Omental fat pad (tissue), 4 donors: ENCODE data around the gene EED. TPM values are rescaled to one million over a fixed set of nuclear protein-coding genes. Genes with fewer than 3 reads are reported as not detected.

Experiments used
- ATAC-seq: fragments of 150-250 bp; one replicate; pipeline ENCODE4 v1.9.1; 2016; ENCODE audit warnings: mild to moderate bottlenecking, moderate library complexity; ENCODE audit not compliant: low FRiP score
- DNase-seq: peaks from one replicate; pipeline ENCODE4 v3.0.0-alpha.2; 2019; ENCODE audit warnings: low spot score
- total RNA-seq, 4 donors: library from RNA; depleted of rRNA; stranded (reverse); fragments of >200 nt; gene quantifications; one replicate each; pipeline ENCODE4 v1.1.0, GENCODE V29; 2016
- TF ChIP-seq, protein P1 (sequence below), 3 donors: fragments of 450-650 bp; IDR thresholded peaks; one replicate each; pipeline ENCODE4 v1.5.1; 2016 to 2017; ENCODE audit warnings: antibody characterized with exemption in 3 of 3, mild to moderate bottlenecking in 3 of 3, moderate library complexity in 2 of 3

EED gene
- total RNA-seq, 4 donors from 2014 or later, result 13.2 to 29.6 (median 18.9) TPM

DNA sequence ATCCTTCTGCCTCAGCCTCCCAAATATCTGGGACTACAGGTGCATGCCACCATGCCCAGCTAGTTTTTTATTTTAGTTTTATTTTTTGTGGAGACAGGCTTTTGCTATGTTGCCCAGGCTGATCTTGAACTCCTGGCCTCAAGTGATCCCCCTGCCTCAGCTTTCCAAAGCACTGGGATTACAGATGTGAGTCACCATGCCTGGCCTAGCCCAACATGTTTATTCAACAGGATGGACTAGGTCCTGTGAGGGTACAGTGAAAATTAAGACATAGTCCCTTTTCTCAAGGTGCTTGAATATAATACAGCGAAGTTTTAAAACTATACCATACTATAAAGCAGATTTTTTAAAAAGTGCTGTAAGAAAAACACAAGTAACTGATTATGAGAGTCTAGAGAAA is 45.2 kb upstream of the EED start:
- TF ChIP-seq, protein P1, sequence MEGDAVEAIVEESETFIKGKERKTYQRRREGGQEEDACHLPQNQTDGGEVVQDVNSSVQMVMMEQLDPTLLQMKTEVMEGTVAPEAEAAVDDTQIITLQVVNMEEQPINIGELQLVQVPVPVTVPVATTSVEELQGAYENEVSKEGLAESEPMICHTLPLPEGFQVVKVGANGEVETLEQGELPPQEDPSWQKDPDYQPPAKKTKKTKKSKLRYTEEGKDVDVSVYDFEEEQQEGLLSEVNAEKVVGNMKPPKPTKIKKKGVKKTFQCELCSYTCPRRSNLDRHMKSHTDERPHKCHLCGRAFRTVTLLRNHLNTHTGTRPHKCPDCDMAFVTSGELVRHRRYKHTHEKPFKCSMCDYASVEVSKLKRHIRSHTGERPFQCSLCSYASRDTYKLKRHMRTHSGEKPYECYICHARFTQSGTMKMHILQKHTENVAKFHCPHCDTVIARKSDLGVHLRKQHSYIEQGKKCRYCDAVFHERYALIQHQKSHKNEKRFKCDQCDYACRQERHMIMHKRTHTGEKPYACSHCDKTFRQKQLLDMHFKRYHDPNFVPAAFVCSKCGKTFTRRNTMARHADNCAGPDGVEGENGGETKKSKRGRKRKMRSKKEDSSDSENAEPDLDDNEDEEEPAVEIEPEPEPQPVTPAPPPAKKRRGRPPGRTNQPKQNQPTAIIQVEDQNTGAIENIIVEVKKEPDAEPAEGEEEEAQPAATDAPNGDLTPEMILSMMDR (IDR thresholded peaks at IDR 0.05), result no peak
- ATAC-seq (no peak), DNase-seq (no peak)

DNA sequence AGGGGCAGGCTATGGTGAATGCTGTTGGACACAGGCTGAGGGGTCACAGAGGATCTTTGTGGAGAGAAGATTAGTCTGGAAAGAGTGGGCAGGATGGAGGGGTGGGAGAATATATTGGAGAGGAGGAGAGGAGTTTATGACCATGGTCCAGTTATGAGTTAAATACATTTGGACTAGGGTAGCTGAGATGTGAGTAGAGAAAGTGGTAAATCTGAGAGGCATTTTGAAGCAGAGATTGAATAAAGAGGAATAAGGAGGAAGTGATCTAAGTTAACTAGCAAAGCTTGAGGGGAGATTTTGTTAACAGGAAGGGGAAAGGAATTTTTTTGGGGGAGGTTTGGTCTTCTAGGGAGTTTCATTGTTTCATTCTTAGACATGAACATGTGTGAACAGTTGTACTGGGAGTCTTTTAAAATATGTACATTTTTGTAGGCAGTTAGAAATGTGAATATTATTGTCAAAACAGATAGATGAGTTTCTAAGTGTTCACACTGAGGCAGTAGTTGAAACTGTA is 43.1 kb upstream of the EED start:
- TF ChIP-seq, protein P1 (IDR thresholded peaks at IDR 0.05), result no peak
- no peak for ATAC-seq
- no peak for DNase-seq

DNA sequence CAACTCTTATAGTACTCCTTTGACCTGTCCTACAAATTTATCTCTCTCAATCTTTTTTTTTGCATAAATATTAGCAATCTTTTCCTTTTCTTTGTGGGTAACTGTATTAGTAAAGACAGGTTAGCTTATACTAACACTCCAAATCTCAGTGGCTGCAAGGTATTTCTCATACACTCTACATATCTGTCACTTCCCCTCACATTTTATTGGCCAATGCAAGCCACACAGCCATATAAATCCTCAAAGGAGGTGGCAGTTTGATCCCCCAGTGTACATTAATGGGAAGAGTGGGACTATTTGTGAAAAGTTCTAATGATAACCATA is 42.6 kb upstream of the EED start:
- DNase-seq (no peak), ATAC-seq (no peak)
- TF ChIP-seq, protein P1 (IDR thresholded peaks at IDR 0.05), result no peak

DNA sequence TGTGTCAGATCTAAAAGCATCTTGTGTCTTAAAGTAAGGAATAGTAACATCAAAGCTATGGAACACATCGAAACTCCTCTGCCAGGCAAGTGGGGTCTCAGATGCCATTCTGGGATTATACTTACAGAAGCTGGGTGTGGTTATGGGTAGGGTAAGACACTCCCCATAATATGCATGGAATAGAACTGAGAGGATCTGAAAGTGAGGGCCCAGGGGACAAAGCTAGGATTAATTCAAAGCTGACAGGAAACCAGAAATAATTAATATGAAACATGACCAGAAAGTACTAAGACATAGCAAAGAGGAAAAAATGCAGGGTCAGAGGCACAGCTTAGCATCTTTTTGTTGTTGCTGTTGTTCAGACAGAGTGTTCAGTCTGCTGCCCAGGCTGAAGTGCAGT is 40.2 kb upstream of the EED start:
- DNase-seq, result no peak
- TF ChIP-seq, protein P1 (IDR thresholded peaks at IDR 0.05), result no peak
- no peak for ATAC-seq

DNA sequence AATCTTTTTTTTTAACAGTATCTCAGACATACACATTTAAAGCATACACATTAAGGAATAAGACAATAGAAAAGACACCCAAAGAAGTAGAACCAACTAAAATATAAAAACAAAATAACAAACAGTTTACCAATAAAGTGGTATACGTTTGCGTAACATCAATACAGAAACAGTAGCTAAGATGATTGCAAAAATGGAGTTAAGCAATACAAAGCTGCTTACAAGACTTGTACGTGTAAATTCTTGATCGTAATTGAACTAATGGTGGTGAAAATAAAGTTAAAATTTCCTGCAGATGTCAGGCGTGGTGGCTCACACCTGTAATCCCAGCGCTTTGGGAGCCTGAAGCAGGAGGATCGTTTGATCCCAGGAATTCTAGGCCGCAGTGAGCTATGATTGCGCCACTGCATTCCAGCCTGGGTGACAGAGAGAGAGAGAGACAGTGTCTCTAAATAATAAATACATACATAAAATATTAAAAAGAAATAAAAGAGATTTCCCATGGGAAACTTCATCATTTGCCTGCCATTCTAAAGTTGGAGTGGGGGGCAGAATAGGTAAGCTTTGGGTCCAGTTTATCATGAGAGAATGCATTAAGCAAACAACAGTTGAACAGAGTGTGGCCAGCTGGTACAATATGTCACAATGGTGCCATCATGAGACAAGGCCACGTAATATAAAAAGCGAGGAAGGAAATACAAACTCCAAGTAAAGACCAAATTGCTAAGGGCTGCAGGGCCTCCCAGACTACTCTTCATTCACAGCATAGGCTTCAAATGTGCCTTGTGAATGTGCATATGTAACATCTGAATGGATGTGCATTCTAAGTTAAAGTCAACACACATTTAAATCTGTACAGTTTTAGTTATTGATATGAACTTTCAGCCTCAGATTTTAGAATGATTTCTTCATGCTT is 38.9 kb upstream of the EED start:
- no peak for DNase-seq
- ATAC-seq, result no peak
- TF ChIP-seq, protein P1 (IDR thresholded peaks at IDR 0.05), result no peak

DNA sequence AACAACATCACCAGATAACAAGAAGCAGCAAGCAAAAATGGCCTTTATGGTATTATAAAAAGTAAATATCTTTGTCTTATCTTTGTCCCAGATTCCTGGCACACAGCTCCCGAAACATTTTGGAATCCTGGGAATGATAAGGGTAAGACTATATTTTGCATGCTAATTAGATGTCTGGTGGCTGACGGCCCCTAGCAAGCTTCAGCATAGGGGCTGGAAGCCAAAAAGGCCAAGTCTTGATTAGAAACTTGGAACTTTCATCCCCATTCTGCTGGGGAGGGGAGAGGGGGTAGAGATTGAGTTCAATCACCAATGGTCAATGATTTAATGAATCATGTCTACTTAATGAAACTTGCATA is 38.2 kb upstream of the EED start:
- ATAC-seq, result no peak
- TF ChIP-seq, protein P1 (IDR thresholded peaks at IDR 0.05), result no peak
- no peak for DNase-seq

DNA sequence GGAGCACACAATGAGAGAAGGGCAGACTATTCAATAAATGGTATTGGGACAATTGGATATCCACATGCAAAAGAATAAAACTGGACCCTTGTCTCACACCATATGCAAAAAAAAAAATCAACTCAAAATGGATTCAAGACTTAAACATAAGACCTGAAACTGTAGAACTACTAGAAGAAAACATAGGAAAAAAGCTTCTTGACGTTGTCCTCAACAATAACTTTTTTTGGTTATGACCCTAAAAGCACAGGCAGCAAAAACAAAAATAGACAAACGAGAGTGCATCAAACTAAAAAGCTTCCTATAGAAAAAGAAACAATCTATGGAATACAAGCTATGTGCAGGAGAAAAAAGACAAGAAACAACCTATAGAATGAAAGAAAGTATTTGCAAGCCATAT is 37.1 kb upstream of the EED start:
- TF ChIP-seq, protein P1 (IDR thresholded peaks at IDR 0.05), result no peak
- no peak for DNase-seq

More for the DNA sequence above, 37.1 kb upstream of the EED start:
- ATAC-seq, result no peak
